ENCODE measurements around the gene TMIE. TPM values are rescaled to one million over a fixed set of nuclear protein-coding genes. Genes with fewer than 3 reads are reported as not detected.
"Not testable (repeated sequence)": the region's sequence is repeated elsewhere in the genome, so short reads cannot be mapped to it uniquely, and the experiment has no call there.

TMIE gene
- total and polyA plus RNA-seq, 4 donors = 0.32 to 0.71 (median 0.57) TPM

DNA sequence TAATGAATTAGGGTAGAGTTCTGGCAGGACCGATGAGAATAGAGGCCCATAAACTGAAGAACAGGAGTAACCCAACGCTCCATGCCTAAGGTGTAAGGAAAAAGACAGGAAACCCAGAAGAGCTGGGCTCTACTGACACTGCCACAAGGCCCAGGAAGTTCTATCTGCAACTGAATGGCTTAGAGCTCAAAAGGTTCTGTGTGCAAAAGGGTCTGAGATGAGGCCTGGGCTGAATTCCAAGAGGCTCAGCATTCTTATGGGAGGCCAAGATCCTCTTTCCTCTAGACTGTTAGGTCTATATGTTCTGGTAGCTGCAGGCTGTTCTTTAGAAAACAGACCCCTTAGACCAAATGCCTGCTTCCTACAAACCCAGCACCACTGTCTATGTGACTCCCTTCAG is 47.0 kb downstream of the TMIE start:
- peak in 2 of 3 donors; percentile 9 to 46 for DNase-seq
- 88 to 89% methylated on average over 2 of the region's 2 CpGs for WGBS, 2 donors
- TF ChIP-seq, protein P1, sequence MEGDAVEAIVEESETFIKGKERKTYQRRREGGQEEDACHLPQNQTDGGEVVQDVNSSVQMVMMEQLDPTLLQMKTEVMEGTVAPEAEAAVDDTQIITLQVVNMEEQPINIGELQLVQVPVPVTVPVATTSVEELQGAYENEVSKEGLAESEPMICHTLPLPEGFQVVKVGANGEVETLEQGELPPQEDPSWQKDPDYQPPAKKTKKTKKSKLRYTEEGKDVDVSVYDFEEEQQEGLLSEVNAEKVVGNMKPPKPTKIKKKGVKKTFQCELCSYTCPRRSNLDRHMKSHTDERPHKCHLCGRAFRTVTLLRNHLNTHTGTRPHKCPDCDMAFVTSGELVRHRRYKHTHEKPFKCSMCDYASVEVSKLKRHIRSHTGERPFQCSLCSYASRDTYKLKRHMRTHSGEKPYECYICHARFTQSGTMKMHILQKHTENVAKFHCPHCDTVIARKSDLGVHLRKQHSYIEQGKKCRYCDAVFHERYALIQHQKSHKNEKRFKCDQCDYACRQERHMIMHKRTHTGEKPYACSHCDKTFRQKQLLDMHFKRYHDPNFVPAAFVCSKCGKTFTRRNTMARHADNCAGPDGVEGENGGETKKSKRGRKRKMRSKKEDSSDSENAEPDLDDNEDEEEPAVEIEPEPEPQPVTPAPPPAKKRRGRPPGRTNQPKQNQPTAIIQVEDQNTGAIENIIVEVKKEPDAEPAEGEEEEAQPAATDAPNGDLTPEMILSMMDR (IDR thresholded peaks at IDR 0.05; ENCODE audit: control extremely low read depth, extremely low read depth) = no peak
- no peaks in the 10 kb centered on the region for H3K4me1 ChIP-seq (ENCODE audit: control insufficient read depth in 5 of 5, insufficient read depth in 5 of 5, low read length in 5 of 5)
- H3K27ac ChIP-seq (ENCODE audit: low read depth in 1 of 2, low read length in 1 of 2) = no peak overlapping the region
- no peaks in the 10 kb centered on the region for H3K36me3 ChIP-seq (ENCODE audit: control insufficient read depth in 4 of 4, insufficient read depth in 4 of 4, low read length in 4 of 4)
- H3K9ac ChIP-seq (ENCODE audit: insufficient read depth in 1 of 2, low read length in 2 of 2) = no peak overlapping the region
- H3K4me3 ChIP-seq = no peak overlapping the region
- ATAC-seq (ENCODE audit: insufficient read depth, low FRiP score) = no peak
- no peaks in the 10 kb centered on the region for H3K9me3 ChIP-seq (ENCODE audit: control insufficient read depth in 4 of 4, insufficient read depth in 3 of 4, low read length in 3 of 4)
- H3K27me3 ChIP-seq (ENCODE audit: control insufficient read depth in 3 of 3, insufficient read depth in 3 of 3, low read length in 2 of 3) = peaks cover 0 to 2% (median 0%) of the 10 kb centered on the region in 3 donors

- no peaks in the 10 kb centered on the region for H3K36me3 ChIP-seq (ENCODE audit: control insufficient read depth in 4 of 4, insufficient read depth in 4 of 4, low read length in 4 of 4)
- H3K9me3 ChIP-seq (ENCODE audit: control insufficient read depth in 4 of 4, insufficient read depth in 3 of 4, low read length in 3 of 4) = no peaks in the 10 kb centered on the region
- no peak overlapping the region for H3K27ac ChIP-seq (ENCODE audit: low read depth in 1 of 2, low read length in 1 of 2)
- ATAC-seq (ENCODE audit: insufficient read depth, low FRiP score) (no peak), DNase-seq (no peak)
- H3K27me3 ChIP-seq (ENCODE audit: control insufficient read depth in 3 of 3, insufficient read depth in 3 of 3, low read length in 2 of 3) = no peaks in the 10 kb centered on the region
- H3K9ac ChIP-seq (ENCODE audit: insufficient read depth in 1 of 2, low read length in 2 of 2) = no peak overlapping the region
- H3K4me1 ChIP-seq (ENCODE audit: control insufficient read depth in 5 of 5, insufficient read depth in 5 of 5, low read length in 5 of 5) = no peaks in the 10 kb centered on the region
- WGBS, 2 donors = 71 to 78% methylated on average over 4 of the region's 4 CpGs
- no peak overlapping the region for H3K4me3 ChIP-seq
- TF ChIP-seq, protein P1 (IDR thresholded peaks at IDR 0.05; ENCODE audit: control extremely low read depth, extremely low read depth) = no peak
These were observed 47.9 kb downstream of the TMIE start for GRCh38 chr3:46749129-46749528.

DNA sequence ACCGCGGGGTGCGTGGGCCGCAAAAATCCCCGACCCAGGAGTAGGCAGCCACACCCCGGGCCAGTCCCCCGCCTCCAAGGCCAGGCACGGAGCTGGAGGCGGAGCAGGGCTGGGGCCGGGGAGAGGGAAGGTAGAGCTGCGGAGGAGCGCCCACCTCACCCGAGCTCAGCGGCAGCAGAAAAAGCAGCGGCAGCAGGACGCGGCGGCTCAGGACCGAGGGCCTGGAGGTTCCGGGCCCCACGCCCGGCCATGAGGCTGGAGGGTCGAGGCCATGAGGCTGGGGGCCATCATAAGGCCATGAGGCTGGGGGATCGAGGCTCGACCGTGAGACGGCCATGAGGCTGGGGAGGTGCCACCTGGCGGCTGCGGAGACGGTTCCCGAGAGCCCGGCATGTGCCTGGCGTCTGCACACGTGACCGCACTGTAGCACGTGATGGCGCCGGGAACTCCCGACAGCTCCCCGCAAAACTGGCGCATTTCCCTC is 49.4 kb downstream of the TMIE start:
- no peak overlapping the region for H3K9ac ChIP-seq (ENCODE audit: insufficient read depth in 1 of 2, low read length in 2 of 2)
- no peaks in the 10 kb centered on the region for H3K9me3 ChIP-seq (ENCODE audit: control insufficient read depth in 4 of 4, insufficient read depth in 3 of 4, low read length in 3 of 4)
- no peaks in the 10 kb centered on the region for H3K27me3 ChIP-seq (ENCODE audit: control insufficient read depth in 3 of 3, insufficient read depth in 3 of 3, low read length in 2 of 3)
- 94 to 96% methylated on average over 41 of the region's 41 CpGs for WGBS, 2 donors
- H3K4me1 ChIP-seq (ENCODE audit: control insufficient read depth in 5 of 5, insufficient read depth in 5 of 5, low read length in 5 of 5) = no peaks in the 10 kb centered on the region
- DNase-seq (no peak), ATAC-seq (ENCODE audit: insufficient read depth, low FRiP score) (no peak)
- no peaks in the 10 kb centered on the region for H3K36me3 ChIP-seq (ENCODE audit: control insufficient read depth in 4 of 4, insufficient read depth in 4 of 4, low read length in 4 of 4)
- TF ChIP-seq, protein P1 (IDR thresholded peaks at IDR 0.05; ENCODE audit: control extremely low read depth, extremely low read depth) = no peak
- no peak overlapping the region for H3K4me3 ChIP-seq
- no peak overlapping the region for H3K27ac ChIP-seq (ENCODE audit: low read depth in 1 of 2, low read length in 1 of 2)

- H3K4me1 ChIP-seq (ENCODE audit: control insufficient read depth in 5 of 5, insufficient read depth in 5 of 5, low read length in 5 of 5); H3K27ac ChIP-seq (ENCODE audit: low read depth in 1 of 2, low read length in 1 of 2); DNase-seq; H3K4me3 ChIP-seq; H3K9ac ChIP-seq (ENCODE audit: insufficient read depth in 1 of 2, low read length in 2 of 2); H3K9me3 ChIP-seq (ENCODE audit: control insufficient read depth in 4 of 4, insufficient read depth in 3 of 4, low read length in 3 of 4); ATAC-seq (ENCODE audit: insufficient read depth, low FRiP score); H3K36me3 ChIP-seq (ENCODE audit: control insufficient read depth in 4 of 4, insufficient read depth in 4 of 4, low read length in 4 of 4); H3K27me3 ChIP-seq (ENCODE audit: control insufficient read depth in 3 of 3, insufficient read depth in 3 of 3, low read length in 2 of 3): not testable (repeated sequence)
- 86 to 88% methylated on average over 6 of the region's 6 CpGs for WGBS, 2 donors
These were observed 51.9 kb downstream of the TMIE start for GRCh38 chr3:46753127-46753526.
